ENCODE measurements around the gene GUCA2A. TPM values are rescaled to one million over a fixed set of nuclear protein-coding genes. Genes with fewer than 3 reads are reported as not detected.

Gene GUCA2A
- total and polyA plus RNA-seq, 9 of the 15 experiments (the other 6 are each of a cell fraction or from before 2014, with no cell fraction given), result not detected

DNA sequence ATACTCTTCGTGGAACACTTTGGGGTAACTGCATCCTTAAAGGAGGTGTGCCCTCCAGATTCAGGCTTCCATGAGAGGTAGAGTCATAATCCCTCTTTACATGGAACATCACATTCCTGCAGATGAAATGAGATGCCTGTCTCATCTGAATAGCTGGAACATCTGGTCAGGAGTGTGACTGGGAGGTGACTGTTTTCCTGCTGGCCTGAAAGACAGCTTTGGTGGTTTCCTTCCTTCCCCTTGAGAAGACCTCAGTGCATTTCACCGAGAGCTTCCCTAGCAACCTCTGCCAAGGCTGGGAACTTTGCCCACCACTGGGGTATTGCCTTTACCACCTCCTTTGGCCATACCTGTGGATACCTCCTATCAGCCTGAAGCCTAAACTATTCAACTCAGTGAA, 46.7 kb upstream of the GUCA2A start:
- H3K9ac ChIP-seq (ENCODE audit: insufficient read depth in 1 of 2, low read depth in 2 of 2, low read length in 2 of 2), result no peak overlapping the region
- no peak for TF ChIP-seq HMG20A (CRISPR knock-in tag; conservative IDR thresholded peaks at IDR 0.05)
- no peak for TF ChIP-seq HEY1 (CRISPR knock-in tag; IDR thresholded peaks at IDR 0.05; ENCODE audit: borderline replicate concordance)
- no peak for TF ChIP-seq GATAD2B (IDR thresholded peaks at IDR 0.05; ENCODE audit: borderline replicate concordance)
- no peak for TF ChIP-seq XRCC3 (IDR thresholded peaks at IDR 0.05)
- TF ChIP-seq SIN3A (IDR thresholded peaks at IDR 0.05; ENCODE audit: borderline replicate concordance in 2 of 2, control insufficient read depth in 1 of 2, low read depth in 2 of 2, low read length in 2 of 2), result no peak
- TF ChIP-seq ZC3H11A (IDR thresholded peaks at IDR 0.05; ENCODE audit: low read depth, low read length), result no peak
- TF ChIP-seq, protein P1, sequence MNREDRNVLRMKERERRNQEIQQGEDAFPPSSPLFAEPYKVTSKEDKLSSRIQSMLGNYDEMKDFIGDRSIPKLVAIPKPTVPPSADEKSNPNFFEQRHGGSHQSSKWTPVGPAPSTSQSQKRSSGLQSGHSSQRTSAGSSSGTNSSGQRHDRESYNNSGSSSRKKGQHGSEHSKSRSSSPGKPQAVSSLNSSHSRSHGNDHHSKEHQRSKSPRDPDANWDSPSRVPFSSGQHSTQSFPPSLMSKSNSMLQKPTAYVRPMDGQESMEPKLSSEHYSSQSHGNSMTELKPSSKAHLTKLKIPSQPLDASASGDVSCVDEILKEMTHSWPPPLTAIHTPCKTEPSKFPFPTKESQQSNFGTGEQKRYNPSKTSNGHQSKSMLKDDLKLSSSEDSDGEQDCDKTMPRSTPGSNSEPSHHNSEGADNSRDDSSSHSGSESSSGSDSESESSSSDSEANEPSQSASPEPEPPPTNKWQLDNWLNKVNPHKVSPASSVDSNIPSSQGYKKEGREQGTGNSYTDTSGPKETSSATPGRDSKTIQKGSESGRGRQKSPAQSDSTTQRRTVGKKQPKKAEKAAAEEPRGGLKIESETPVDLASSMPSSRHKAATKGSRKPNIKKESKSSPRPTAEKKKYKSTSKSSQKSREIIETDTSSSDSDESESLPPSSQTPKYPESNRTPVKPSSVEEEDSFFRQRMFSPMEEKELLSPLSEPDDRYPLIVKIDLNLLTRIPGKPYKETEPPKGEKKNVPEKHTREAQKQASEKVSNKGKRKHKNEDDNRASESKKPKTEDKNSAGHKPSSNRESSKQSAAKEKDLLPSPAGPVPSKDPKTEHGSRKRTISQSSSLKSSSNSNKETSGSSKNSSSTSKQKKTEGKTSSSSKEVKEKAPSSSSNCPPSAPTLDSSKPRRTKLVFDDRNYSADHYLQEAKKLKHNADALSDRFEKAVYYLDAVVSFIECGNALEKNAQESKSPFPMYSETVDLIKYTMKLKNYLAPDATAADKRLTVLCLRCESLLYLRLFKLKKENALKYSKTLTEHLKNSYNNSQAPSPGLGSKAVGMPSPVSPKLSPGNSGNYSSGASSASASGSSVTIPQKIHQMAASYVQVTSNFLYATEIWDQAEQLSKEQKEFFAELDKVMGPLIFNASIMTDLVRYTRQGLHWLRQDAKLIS (CRISPR knock-in tag; IDR thresholded peaks at IDR 0.05), result no peak
- no peak for TF ChIP-seq NUFIP1 (IDR thresholded peaks at IDR 0.05; ENCODE audit: partially characterized antibody)
- TF ChIP-seq HSF4 (CRISPR knock-in tag; IDR thresholded peaks at IDR 0.05; ENCODE audit: borderline replicate concordance), result no peak
- WGBS (ENCODE audit: insufficient coverage, low coverage, missing lambda C conversion rate), result 68% methylated on average over 2 of the region's 2 CpGs
- CTCF ChIA-PET (ENCODE audit: low intra/inter-chr PET ratio), result no interaction called here
- H3K9me3 ChIP-seq (replicated peaks; ENCODE audit: control insufficient read depth, insufficient read depth, low read depth, low read length), result 0 out of 2 replicates have a peak, but pooled peaks cover 3% of the 10 kb centered on the region
- H3K79me2 ChIP-seq (ENCODE audit: control insufficient read depth, insufficient read depth, low read length), result peaks cover 47% of the 10 kb centered on the region
- FAIRE-seq (no peak), ATAC-seq (no peak), DNase-seq (ENCODE audit: extremely low read depth in 1 of 4, low spot score in 3 of 4) (no peak)
- H3K9me1 ChIP-seq (ENCODE audit: control insufficient read depth, insufficient read depth, low read length), result no peaks in the 10 kb centered on the region
- in situ Hi-C loops (cut with MboI) (no loop called here), intact Hi-C loops (cut with micrococcal nuclease) (no loop called here)
- BruUV-seq (replicated peaks), result no TSS peak
- H4K20me1 ChIP-seq (replicated peaks; ENCODE audit: control insufficient read depth, insufficient read depth, low read length), result no peaks in the 10 kb centered on the region
- no peaks in the 10 kb centered on the region; a peak in 2 of 5 replicates for H3K4me1 ChIP-seq (replicated peaks in 1 of 2; ENCODE audit: control insufficient read depth in 2 of 2, insufficient read depth in 2 of 2, low read length in 2 of 2)
- no peaks in the 10 kb centered on the region for H3K27me3 ChIP-seq (ENCODE audit: control insufficient read depth in 2 of 2, insufficient read depth in 2 of 2, low read length in 2 of 2)
- no peak overlapping the region for H3K4me3 ChIP-seq
- POLR2A ChIA-PET, result interaction anchor here (1.0 to 1.1 kb wide), 2 partner anchors 11 to 12 kb away, joined by 3 read pairs; no protein-coding TSS in a partner anchor
- no peak overlapping the region for H3K4me2 ChIP-seq (ENCODE audit: insufficient read depth, low read length)
- H2AFZ ChIP-seq (ENCODE audit: low read depth, low read length), result no peak overlapping the region
- H3K36me3 ChIP-seq (ENCODE audit: control insufficient read depth, insufficient read depth, low read length), result peaks cover 13% of the 10 kb centered on the region; the same call in 2 of the 3 replicates
- H3K27ac ChIP-seq (ENCODE audit: extremely low read depth, low read depth, low read length), result no peak overlapping the region

Data from K562 (cell line).